HAP-1 (cell line): ENCODE data around the gene POU2F1.
"Not testable (repeated sequence)": the region's sequence is repeated elsewhere in the genome, so short reads cannot be mapped to it uniquely, and the experiment has no call there.

Source experiments
- DNase-seq, 2 experiments: peaks; one replicate each; pipeline ENCODE4 v3.0.0-alpha.2; 2016 to 2020; ENCODE audit warnings: low spot score in 2 of 2
- H3K27me3 ChIP-seq: fragments of 250-450 bp; sonication (Bioruptor Pico); 2 replicates; pipeline ENCODE4 v1.5.1; 2020; ENCODE audit warnings: low read depth, mild to moderate bottlenecking, moderate library complexity
- H3K36me3 ChIP-seq: fragments of 250-450 bp; sonication (Bioruptor Pico); replicated peaks from 2 replicates; pipeline ENCODE4 v1.5.1; 2020; ENCODE audit warnings: mild to moderate bottlenecking
- H3K4me1 ChIP-seq: fragments of 250-450 bp; sonication (Bioruptor Pico); 2 replicates; pipeline ENCODE4 v1.5.1; 2020; ENCODE audit warnings: mild to moderate bottlenecking
- H3K4me3 ChIP-seq: fragments of 250-450 bp; sonication (Bioruptor Pico); 2 replicates; pipeline ENCODE4 v1.5.1; 2020; ENCODE audit warnings: mild to moderate bottlenecking, moderate library complexity
- H3K9me3 ChIP-seq: fragments of 250-450 bp; sonication (Bioruptor Pico); 2 replicates; pipeline ENCODE4 v1.5.1; 2020; ENCODE audit warnings: mild to moderate bottlenecking, moderate library complexity
- in situ Hi-C: fragments of 300-500 bp; cut with MboI; formaldehyde crosslinking; loops from 3 replicates; pipeline ENCODE4 v1.14.3; 2020; ENCODE audit warnings: low sequenced_read_pairs, inconsistent platforms, mixed read lengths

The POU2F1 gene

DNA sequence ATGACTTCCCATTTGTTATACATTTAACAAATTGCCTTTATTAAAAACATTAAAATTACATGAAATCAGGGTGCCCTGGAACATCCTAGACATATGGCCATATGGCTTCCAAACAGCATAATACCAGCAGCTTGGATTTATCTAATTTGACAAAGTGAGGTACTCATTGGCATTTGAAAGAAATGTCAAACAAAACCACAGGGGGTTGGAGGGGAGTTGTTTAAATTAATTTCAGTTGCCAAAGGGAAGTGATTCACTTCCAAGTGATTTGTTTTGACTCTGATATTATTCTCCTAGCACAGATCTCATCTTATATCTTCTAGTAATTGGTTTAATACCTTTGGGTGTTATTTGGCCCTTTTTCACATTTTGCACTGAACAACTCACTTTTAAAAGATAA, 24.5 kb upstream of the POU2F1 start:
- no peaks in the 10 kb centered on the region for H3K9me3 ChIP-seq
- DNase-seq = no peak
- H3K27me3 ChIP-seq = peaks cover 5% of the 10 kb centered on the region; the same call in 1 of the 2 replicates
- in situ Hi-C loops = no loop called here
- H3K4me3 ChIP-seq = no peak overlapping the region
- H3K4me1 ChIP-seq = no peaks in the 10 kb centered on the region
- no peaks in the 10 kb centered on the region for H3K36me3 ChIP-seq

DNA sequence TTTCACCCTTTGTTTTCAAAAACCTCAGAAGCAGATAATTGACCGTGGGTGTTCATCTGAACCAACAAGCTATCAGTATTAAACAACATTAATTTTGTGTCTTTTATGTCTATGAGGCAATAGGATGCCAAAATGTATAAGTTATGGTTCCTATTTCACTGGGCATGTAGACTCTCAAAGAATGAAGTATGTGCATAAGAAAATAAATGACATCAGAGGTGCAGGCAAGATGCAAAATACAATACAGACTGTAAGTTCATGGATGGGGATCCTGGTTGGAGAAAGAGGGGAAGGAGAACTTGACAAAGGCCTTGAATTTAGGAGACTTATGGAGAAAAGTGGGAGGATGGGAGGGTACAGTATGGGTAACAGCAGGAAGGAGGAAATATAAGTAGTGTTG, 23.4 kb upstream of the POU2F1 start:
- Histone ChIP-seq H3K27me3 (peaks cover 5% of the 10 kb centered on the region; the same call in 1 of the 2 replicates), H3K4me1 (peaks cover under 1% of the 10 kb centered on the region), H3K4me3 (no peak overlapping the region), H3K36me3 (no peaks in the 10 kb centered on the region), H3K9me3 (no peaks in the 10 kb centered on the region)
- no peak for DNase-seq
- in situ Hi-C loops = no loop called here

DNA sequence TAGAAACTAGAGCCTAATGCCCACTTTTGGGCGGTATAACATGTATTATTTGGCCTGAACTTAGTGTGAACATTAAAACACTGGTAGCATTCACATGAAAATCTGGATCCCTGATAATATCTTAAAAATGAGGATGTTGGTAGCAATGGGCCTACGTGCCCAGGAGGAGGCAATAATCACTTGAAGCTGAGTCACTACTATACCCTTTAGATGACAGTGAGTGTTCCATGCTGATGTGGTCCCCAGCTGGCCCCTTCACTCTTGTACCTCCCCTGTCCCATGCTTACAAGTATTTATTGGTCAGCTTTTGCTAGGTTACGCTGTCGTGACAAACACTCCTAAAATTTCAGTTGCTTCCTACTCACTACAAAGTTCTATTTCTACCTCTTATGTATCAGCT, 23.0 kb upstream of the POU2F1 start:
- Histone ChIP-seq H3K4me3 (no peak overlapping the region), H3K27me3 (no peaks in the 10 kb centered on the region; the same call in 1 of the 2 replicates), H3K9me3 (no peaks in the 10 kb centered on the region), H3K36me3 (no peaks in the 10 kb centered on the region), H3K4me1 (peaks cover 5% of the 10 kb centered on the region)
- in situ Hi-C loops = no loop called here
- DNase-seq = no peak

DNA sequence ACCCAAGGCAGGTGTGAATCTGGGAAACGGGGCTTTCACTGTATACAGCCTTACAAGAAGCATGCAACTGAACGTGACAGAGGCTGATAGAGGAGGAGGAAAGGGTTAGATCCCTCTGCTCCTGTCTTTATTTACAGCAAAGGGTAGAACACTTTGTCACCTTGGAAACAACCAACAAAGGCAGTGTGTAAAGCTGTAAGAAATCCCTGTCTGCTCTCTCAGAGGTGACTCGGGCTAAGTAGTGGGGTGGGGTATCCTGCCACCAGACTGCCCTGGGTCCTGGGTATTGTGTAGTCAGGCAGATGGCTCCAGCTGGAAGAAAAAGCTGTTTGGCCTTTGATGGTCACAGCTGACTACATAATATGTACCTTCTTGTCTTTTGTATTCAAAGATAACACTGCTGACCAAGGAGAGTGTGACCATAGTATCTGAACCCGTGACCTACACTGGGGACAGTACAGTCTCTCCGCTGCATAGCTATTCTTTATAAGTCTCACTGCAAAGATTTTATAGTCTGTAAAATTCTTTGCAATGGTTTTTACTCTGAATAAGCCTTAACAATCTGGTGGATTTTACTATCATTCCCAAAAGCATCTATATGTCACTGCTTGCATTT, 22.1 kb upstream of the POU2F1 start:
- in situ Hi-C loops = no loop called here
- peaks cover 8% of the 10 kb centered on the region for H3K4me1 ChIP-seq
- no peaks in the 10 kb centered on the region for H3K36me3 ChIP-seq
- no peak for DNase-seq
- H3K9me3 ChIP-seq = no peaks in the 10 kb centered on the region
- H3K4me3 ChIP-seq = no peak overlapping the region
- H3K27me3 ChIP-seq = no peaks in the 10 kb centered on the region

DNA sequence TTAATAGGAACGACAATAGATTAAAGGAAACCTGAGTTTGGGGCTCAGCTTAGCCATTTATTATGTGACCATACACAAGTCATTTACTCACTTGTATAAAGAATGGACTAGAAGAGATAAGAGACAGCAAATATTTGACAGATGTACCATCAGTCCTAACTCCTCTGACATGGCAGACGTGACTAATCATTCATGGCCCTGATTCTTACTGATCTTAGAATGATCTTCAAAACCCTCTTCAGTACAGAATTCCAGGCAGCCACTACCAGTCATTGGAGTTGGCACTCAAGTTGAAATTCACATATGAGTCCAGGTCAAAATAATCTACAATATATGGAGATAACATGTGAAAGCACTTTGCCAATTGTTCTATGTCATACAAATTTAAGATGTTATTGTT, 21.0 kb upstream of the POU2F1 start:
- H3K36me3 ChIP-seq = no peaks in the 10 kb centered on the region
- no peak overlapping the region for H3K4me3 ChIP-seq
- DNase-seq = no peak
- H3K4me1 ChIP-seq = peaks cover 8% of the 10 kb centered on the region
- H3K9me3 ChIP-seq = no peaks in the 10 kb centered on the region
- no peaks in the 10 kb centered on the region for H3K27me3 ChIP-seq
- in situ Hi-C loops = no loop called here

DNA sequence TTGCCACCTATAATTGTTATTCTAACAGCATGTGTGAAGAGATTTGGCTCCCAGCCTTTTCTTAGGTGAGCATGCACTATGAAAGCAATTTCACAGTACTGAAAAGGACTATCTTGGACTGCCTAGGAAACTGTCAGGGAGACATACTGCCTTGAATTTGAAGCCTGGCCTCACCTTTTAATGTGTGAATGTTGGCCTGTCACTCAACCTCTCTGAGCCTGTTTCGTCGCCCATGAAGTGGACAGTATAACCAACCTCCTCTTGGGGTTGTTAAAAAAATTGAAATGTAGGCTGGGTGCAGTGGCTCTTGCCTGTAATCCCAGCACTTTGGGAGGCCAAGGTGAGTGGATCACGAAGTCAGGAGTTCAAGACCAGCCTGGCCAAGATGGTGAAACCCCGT, 20.4 kb upstream of the POU2F1 start:
- no peak overlapping the region for H3K4me3 ChIP-seq
- no peaks in the 10 kb centered on the region for H3K9me3 ChIP-seq
- H3K36me3 ChIP-seq = no peaks in the 10 kb centered on the region
- peaks cover 8% of the 10 kb centered on the region for H3K4me1 ChIP-seq
- DNase-seq = no peak
- in situ Hi-C loops = no loop called here
- H3K27me3 ChIP-seq = no peaks in the 10 kb centered on the region

DNA sequence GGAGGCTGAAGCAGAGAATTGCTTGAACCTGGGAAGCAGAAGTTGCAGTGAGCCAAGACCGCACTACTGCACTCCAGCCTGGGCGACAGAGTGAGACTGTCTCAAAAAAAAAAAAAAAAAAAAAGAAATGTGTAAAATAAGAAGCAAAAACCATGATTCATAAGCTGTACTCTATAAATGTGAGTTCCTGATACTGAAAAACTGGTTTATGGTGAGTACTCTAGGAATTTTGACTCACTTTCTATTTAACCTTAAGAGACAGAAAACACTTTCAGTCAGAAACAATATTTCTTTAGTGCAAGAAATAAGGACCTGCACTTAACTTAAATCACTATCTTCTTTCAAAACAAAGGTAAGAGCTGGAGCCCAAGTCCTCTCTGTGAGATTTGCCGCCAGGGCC, 19.9 kb upstream of the POU2F1 start:
- Histone ChIP-seq H3K4me3 (no peak overlapping the region), H3K9me3 (no peaks in the 10 kb centered on the region), H3K36me3 (no peaks in the 10 kb centered on the region), H3K4me1 (peaks cover 8% of the 10 kb centered on the region), H3K27me3 (no peaks in the 10 kb centered on the region)
- in situ Hi-C loops = no loop called here
- no peak for DNase-seq

DNA sequence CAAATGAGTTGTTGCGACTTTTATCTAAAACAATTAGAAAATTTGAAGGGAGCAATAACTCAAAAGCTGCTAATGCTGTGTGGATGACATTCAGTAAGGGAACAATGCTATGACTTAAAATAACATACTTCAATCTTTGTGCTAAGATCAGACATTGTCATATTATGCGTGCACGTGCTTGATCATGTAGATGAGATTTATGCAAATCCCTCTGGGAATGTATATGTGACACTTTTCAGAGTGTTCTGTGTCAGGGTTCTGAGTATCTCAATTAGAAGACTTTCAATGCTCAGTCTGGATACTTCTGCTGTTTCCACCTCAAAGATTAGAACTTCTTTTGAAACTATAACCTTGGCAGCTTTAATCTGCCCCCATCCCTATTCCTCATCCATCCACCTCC, 18.6 kb upstream of the POU2F1 start:
- in situ Hi-C loops = no loop called here
- no peaks in the 10 kb centered on the region for H3K27me3 ChIP-seq
- no peaks in the 10 kb centered on the region for H3K9me3 ChIP-seq
- no peaks in the 10 kb centered on the region for H3K36me3 ChIP-seq
- DNase-seq = peak; percentile 42 to 93
- H3K4me3 ChIP-seq = no peak overlapping the region
- H3K4me1 ChIP-seq = peaks cover 8% of the 10 kb centered on the region

DNA sequence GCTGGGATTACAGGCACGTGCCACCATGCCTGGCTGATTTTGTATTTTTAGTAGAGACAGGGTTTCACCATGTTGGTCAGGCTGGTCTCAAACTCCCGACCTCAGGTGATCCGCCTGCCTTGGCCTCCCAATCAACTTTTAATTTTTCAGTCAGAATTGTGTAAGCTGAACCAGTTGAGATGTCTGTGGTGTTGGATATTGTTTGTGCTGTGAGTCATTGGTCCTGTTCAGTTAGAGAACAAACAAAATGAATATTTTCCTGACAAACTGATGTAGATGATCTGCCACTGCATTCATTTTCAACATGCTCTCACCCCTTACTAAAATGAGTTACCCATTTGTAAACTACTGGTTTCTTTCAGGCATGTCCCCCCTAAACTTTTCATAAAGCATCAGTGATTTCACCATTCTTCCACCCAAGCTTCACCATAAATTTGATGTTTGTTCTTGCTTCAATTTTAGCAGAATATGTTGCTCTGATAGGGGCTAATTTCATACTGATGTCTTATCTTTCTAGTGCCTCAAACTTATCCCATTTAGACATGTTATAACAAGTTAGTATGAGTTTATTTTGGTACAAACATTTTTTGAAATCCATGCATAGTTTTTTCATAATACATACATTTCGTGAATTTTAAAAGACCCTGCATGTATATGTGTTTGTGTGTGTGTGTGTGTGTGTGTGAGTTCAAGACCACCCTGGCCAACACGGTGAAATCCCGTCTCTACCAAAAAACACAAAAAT, 15.2 kb upstream of the POU2F1 start:
- H3K4me1 ChIP-seq, in situ Hi-C loops: not testable (repeated sequence)

DNA sequence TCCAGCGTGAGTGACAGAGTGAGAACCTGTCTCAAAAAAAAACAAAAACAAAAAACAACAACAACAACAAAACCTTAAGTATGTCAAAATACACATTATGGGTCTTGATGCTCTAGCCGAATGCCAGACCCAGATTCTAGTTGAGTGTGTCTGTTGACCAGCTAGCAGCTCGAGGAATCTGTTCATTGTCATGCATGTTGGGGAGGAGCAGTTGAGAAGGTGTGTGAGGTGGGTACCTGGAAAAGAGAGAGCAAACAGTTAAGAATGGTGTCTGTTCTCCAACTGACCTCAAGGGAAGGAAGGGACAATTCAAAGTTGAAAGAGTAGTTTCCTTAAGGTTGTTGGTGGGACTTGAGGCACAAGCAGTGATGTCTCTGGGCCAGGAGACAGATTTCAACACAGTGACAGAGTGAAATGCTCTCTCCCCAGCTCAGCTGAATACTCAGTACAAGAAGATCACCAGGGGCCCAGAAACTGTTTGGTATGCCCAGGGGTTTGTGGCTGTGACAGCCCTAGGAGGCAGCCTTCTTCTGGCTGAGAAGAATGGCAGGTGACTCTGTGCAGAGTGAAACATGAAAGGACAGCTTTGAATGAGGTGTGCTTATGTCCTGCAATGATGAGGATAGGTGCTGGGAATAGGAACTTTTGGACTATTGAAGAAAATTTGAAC, 14.4 kb upstream of the POU2F1 start:
- Histone ChIP-seq H3K27me3 (no peaks in the 10 kb centered on the region), H3K4me3 (no peak overlapping the region), H3K4me1 (peaks cover 8% of the 10 kb centered on the region), H3K9me3 (no peaks in the 10 kb centered on the region), H3K36me3 (no peaks in the 10 kb centered on the region)
- in situ Hi-C loops = no loop called here
- DNase-seq = no peak

More for the DNA sequence above, 15.2 kb upstream of the POU2F1 start:
- H3K36me3 ChIP-seq, H3K9me3 ChIP-seq, H3K4me3 ChIP-seq, DNase-seq, H3K27me3 ChIP-seq: not testable (repeated sequence)

DNA sequence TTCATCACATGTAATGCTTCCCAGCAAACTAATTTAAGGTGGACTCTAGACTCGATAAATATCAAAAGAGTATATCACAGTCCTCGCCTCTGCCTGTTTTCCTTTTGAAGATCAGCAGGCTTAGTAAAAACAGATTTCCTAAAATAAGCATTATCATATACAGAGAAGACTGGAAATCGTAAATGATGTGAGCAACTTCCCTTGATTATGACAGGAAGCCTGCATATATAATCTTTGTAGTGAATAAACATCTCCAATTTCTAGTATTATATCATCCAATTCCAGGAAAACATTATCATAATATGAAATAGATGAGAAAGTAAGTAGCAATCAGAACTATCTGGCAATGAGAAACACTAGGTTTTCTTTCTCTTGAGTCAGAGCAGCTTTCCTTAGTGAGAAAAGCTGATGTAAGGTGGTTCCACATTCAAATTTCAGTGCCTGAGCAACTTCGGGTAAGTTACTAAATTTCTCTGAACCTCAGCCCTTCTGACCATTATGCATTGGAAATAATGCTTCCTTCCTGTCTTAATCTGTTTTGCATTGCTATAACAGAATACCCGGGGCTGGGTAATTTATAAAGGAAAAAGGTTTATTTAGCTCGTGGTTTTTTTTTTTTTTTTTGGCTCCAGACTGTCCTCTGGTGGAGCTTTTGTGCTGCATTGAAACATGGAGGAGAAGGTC, 12.6 kb upstream of the POU2F1 start:
- Histone ChIP-seq H3K4me3 (no peak overlapping the region), H3K27me3 (no peaks in the 10 kb centered on the region), H3K36me3 (no peaks in the 10 kb centered on the region), H3K4me1 (no peaks in the 10 kb centered on the region; the same call in 1 of the 2 replicates), H3K9me3 (no peaks in the 10 kb centered on the region)
- no peak for DNase-seq
- in situ Hi-C loops = no loop called here

DNA sequence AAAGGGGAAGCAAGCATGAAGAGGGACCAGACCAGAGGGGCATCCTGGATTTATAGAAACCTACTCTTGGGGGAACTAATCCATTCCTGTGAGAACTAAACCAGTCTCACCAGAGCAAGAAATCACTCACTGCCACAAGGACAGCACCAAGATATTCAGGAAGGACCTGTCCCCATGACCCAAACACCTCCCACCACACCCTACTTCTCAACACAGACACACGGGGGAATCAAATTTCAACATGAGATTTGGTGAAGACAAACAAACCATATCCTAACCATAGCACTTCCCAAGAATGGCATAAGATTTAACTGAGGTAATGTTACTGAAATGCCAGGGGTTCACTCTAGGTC, 12.1 kb upstream of the POU2F1 start:
- Histone ChIP-seq H3K4me3 (no peak overlapping the region), H3K27me3 (no peaks in the 10 kb centered on the region), H3K36me3 (no peaks in the 10 kb centered on the region), H3K9me3 (no peaks in the 10 kb centered on the region), H3K4me1 (no peaks in the 10 kb centered on the region; the same call in 1 of the 2 replicates)
- in situ Hi-C loops = no loop called here
- no peak for DNase-seq

DNA sequence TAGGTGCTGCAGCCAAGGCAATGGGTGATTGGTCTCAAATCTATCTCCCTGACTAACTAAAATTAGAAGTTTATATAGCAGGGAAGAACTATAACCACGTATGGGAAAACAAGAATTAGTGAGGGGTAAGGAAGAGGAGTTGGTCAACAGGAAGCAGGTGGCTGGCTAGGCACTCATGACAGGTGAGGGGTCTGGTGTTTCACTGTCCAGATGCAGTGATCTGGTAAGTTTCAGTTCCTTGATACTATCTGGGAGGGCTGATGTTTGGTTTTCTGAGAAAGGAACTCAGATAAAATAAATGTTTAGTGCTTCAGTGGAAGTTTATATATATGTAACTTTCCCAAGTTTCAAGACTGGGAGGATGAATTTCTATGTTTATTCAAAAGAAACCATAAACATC, 11.6 kb upstream of the POU2F1 start:
- Histone ChIP-seq H3K4me3 (no peak overlapping the region), H3K4me1 (no peaks in the 10 kb centered on the region; the same call in 1 of the 2 replicates), H3K27me3 (no peaks in the 10 kb centered on the region), H3K36me3 (no peaks in the 10 kb centered on the region), H3K9me3 (no peaks in the 10 kb centered on the region)
- no peak for DNase-seq
- in situ Hi-C loops = no loop called here
